ENCODE measurements around the gene VSX1.

Gene VSX1

DNA sequence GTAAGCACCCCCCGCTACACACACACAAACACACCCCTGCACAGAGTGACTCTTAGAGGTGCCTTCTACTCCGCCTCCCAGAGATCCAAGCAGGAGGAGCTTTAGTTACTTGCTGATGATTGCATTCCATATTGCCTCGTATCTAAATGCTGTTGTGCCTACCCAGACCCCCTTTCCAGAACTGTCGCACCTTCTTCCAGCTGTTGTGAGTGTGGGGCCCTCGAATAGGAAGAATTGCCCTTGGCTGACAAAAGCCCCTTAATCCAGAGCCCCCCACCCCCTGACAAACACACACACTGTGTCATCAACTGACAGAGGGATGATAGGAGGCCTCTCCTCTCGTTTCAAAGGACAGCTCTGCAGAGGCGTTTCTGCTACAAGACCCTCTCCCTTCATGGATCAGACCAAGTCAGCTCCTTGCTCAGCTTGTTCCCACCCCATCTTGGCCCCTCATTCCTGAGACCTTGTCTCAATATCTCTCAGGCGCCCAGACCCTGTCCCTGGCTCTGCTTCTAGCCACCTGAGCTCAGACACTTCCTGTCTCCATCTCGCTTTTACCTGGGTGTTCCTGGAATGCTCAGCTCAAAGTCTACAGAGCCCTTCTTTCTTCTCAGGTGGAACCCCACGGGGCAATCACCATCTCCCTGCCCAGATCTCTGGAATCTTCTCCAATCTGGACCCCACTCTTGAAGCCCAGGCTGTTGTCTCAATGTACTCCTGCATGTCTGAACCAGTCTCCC is 4.0 kb upstream of the VSX1 start:
- no peak for DNase-seq

DNA sequence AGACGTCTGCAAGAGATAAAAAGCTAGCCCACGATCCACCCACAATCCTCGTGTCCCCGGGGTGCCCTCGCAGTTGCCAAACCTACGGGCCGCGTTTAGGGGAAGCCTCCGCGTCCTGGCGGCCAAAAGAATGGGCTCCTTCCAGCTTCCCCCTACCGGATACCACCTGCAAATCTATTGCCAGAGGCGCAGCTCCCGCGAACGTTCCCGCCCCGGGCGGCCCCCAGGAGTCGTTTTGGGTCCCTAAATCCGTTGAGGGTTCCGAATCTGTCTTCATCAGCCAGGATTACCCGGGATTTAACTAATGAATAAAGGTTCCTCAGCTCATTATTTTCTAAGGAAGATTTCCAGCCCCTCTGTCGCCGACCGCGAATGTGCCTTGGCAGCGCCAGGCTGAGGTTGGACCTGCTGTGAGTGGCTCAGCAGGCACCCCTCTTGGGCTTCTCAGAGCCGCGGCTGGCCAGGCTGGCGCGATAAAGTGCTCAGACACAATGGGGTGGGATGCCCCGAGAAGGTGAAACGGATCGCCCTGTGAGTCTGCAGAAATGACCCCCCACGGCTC is 2.8 kb upstream of the VSX1 start:
- no peak for DNase-seq

DNA sequence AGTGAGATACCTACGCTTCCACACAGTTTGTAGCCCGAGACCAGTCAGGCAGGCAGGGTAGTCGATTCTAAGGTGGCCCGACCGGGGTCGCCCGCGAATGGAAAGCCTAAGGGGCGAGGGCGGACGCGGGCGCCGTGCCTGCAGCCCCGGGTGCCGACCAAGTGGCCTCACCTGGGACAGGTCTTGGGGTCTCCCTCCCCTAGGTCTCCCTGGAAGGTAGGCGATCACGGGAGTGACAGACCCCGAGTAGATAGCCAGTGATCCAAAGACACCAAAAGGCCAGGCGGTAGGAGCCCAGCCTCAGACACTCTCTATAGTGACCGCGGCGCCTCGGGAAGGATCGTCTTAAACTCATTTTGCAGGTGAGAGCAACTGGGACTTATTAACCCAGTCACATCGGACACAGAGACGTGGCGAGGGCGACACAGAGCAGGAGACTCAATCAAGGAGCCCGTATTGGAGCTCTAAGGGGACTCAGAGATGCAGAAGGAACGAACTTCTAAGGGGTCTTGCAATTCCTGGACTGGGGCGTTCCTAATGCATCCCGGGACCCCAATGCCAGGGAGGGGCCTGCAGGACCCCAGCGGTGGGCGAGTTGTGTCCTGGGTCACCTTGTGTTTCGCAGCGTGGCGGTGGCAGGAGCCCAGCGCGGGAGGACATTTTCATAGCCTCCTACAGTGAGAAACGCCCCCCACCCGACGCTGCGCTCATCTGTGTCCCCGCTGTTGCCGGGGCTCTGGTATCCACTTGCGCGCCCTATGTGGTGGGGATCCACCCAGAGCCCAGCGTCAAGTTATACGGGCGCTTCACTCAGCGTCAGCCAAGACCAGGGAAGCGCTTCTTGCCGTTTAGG is 2.1 kb upstream of the VSX1 start:
- DNase-seq: peak; percentile 53

DNA sequence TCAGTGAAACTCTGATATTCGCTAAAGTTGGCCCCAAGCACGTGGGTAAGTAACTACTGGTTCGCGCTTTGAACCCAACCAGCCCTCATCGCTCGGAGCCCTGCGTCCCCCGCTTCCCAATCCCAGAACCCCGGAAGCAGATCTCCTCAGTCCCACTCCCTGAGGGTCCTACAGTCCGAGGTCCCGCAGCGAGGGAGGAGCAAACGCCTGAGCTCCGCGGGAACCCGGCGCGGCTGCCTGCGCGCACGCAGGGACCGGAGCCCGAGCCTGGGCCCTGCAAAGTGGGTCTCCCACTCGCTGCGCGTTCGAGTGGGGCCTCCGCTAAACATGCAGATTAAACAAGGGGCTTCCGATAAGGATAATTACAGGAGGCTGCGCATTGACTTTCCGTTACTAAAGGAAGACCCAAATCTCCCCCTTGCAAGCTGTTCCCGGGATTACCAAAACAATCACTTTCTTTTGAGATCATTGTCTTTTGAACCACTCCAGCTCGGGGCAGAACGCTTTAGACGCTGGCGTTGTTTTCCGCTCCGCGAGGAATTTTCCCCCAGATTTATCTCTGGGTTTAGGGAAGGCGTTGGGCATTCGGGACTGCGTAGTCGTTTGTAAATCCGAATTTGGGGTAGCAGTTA is 1.3 kb upstream of the VSX1 start:
- no peak for DNase-seq

DNA sequence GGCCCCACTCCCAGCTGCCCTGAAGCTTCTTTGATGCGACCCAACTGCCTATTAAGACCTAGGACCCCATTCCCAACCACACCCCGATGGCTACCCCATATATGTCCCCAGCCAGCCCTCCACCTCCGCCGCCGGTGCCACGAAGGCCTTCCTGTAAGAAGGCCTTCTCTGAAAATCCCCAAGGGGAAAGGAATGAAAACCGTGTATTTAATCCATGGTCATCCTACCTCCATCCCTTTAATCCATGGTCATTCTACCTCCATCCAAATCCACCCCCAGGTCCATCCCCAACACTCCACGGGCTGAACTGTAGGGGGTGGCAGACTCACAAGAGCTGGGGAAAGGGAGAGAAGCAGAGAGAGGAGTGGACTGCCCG is 545 bp upstream of the VSX1 start:
- DNase-seq: no peak

DNA sequence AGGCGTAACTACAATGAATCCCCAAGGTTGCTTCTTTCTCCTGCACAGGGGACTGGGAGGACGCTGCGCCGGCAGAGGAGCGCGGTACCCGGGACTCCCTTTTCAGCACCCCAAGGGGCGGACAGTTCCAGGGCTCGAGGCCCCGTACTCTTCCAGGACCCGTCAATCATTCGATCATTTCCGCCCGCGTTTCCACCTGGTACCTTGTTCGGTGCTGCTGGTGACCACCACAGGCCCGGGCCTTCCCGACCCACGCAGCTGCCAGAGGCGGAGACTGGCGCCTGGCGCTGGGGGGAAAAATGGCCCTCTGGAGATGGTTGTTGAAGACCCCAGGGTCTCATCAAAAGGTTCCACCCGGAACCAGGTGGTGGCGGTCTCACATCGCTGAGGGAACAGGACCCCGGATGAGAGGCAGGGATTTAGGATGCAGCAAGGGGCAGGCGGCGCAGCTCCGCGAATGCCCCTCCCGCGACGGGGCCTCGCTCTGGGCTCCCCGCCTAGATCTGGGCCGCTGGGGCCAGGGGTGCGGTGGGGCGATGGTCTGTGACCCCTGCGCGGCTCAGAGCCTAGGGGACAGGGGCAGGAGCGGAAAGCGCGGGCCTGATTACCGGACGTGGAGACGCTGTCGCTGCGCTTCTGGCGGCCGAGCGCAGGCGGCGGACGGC is 744 bp downstream of the VSX1 start:
- DNase-seq: no peak

DNA sequence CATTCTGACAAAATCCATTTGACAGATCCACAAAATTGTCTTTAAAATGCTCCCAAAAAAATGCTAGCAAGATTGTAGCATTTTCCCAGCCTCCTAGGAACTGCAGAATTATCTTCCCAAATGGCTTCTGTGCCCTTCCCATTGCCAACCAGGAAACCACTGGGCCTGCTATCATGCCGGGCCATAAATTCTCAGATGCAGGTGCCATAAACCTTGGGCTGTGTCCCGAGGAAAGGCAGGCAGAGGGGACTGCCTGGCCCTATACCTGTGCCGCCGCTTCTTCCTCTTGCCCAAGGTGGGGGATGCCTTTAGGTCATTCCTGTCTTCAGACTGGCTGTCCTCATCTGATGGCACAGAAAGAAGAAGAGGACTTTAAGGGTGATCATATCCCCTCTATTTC is 2.8 kb downstream of the VSX1 start:
- no peak for DNase-seq

DNA sequence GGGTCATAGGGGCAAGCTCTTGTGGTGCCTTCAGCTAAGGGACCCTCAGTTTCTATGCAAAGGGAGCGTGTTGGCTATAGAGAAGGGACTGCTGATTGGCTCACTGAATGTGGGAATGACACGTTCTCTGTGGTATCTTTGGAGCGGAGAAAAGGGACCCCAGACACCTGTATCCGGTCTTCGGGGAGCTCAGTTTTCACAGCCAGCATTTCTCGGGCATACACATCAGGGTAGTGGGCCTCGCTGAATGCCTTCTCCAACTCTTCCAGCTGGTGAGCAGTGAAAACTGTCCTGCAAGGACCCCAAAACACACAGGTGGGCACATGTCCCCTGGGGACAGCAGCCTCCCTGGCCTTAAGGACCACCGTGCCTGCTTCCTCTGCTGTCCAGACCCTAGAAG is 3.3 kb downstream of the VSX1 start:
- DNase-seq: no peak

DNA sequence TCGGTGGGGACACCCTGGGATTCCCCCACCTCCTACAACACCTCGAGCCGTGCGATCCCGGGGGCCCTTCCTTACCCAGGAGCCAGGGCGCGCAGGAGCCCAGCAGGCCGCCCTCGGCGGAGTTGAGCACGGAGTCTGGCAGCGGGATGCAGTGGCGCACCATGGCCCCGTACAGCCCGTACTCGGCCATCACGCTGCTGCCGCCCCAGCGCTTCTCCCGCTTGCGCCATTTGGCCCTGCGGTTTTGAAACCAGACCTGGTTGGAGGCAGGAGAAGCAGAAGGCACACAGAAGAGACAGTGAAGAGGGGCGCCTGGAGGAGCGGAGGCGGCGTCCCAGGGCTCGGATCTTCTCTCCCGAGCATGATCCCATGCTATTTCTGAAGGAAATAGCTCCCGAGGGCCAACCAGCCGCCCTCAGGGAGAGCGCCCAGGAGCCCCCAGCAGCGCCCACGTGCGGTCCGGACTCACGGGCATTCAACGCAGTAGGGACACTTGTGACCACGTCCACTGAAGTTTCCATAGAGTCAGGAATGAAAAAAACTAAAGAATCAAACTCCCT is 4.3 kb downstream of the VSX1 start:
- DNase-seq: no peak

DNA sequence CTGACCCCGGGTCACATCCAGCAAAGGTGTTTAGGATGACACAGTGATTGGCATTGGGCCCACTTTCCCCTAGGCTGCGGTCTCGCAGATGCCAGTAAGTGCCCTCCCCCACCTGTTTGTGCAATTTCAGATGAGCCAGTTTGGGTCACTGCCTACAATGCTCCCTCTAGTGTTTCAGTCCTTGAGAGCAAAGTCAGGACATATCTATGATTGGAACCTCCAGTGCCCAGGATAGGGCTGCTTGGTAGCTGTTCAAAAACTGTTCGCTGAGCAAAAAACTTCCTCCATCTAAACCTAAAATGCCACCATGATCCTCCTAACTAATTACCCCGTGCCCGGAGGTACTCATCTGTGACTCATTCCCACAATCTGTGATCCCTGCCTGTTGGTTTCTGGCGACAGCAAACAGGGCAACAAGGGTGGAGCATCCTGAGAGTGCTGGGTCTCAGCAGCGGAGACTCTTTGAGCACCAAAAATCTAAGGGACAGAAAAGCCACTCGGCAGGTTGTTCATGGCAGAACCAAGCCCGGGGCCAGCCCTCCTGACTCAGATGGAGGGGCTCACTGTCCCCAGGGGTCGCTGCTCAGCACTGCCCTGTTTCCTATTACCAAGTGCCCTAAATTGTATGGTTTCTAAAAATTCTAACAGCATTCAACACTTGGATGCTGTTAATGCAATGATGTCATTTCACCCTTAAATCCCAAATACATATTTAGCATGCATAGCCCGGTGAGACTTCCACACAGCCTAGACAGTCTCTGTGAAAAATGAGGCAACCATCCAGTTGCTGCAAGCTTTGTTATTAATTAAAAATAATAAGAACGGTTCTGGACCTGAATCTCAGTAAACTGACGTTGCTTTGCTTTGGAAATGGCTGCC is 5.0 kb downstream of the VSX1 start:
- DNase-seq: peak; percentile 25

DNA sequence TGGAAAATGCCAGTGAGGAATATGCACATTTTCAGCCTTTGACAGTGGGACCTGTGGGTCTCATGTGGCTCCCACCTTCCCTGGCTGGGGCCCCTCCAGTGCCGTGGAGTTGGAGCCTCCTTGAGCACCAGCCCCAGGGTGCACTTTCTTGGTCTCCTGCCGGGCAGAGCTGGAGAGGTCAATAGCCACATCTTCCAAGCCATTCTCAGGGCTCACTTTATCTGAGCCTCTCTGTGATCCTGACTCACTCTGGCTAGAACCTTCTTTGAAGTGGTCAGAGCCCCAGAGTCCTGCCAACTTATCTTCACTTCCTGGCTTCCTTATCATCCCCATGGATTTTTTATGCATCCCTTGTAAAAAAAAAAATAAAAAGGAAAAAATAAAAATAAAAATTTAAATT is 5.7 kb downstream of the VSX1 start:
- DNase-seq: no peak

DNA sequence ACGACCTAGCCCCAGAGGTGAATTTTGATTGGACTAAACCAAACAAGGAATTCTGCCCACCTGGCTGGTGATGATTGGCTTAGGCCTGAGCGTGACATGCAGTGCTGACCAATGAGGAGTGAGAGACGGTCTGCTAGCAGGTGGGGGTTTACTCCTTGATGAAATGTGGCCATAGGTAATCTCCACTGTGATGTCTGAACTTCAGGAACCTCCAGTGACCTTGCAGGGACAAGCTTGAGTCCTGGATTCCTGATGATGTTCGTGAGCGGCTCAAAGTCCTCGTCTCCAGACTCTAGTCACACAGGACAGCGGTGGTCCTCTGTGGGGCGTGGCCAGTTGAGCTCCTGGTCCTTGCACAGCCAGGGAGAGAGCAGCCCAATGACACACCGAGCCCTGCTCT is 8.4 kb downstream of the VSX1 start:
- no peak for DNase-seq

DNA sequence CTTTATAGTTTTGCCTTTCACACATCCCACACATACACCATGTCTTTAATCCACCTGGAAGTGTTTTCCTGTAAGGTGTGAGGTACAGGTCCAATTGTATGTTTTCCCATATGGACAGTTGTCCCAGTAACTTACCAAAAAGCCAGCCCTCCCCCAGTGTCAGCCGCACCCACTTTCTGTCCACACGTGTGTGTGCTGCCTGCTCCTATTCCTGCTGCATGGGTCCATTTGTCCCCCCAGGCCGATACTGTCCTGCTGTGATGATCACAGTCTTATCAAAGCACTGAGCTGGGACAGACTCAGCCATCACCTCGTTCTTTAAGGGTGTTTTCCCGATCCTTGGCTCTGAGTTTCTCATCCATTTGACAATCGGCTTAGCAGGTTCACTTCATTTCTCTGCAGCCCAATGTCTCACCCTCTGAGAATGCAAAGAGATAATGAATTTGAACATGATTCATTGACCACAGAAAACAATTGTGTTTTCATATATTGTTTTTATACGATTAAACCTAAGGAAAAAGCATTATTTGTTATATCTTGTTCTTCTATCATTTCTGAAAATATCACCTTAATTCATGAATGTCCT is 9.6 kb downstream of the VSX1 start:
- no peak for DNase-seq

DNA sequence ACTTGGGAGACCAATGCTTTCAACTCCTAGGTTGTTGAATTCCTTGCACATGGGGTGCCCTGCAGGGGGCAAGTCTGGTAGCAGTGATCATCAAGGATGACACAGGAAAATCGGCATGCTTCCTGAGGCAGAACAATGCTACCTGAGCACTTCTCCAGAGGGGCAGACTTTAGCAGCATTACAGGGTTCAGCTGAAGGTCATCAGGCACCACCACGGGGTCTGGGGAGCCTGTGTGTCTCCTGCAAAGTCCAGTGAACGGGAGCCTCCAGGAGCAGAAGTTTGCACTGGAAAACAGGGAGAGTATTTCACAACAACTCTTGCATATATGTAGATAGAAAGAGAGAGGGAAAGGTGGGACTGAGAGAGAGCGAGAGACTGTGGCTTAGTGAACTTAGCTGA is 10.2 kb downstream of the VSX1 start:
- DNase-seq: no peak

DNA sequence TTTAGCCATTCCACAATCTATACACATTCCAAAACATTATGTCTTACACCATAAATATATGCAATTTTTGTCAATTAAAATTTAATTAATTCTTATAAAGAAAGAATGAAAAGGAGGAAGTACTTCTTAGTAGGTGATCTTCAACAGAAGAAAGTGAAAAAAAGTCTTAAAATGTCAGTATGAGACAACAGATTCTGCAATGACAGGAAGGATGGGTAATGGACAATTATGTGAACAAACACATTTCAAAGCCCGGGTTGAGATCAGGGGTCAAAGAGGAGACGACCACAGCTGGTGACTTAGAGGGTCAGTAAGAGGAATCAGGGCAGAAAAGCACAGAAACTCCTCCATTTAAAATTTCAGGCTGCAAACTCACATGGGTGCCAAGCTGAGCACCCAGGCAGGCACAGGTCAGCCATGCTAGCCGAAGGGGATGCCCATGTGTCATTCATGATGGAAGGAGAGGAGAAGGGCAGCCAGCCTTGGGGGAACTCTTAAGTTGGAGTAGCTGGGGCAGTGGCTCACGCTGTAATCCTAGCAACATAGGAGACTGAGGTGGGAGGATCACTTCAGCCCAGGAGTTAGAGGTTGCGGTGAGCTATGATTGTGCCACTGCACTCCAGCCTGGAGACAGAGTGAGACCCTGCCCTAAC is 11.0 kb downstream of the VSX1 start:
- no peak for DNase-seq

DNA sequence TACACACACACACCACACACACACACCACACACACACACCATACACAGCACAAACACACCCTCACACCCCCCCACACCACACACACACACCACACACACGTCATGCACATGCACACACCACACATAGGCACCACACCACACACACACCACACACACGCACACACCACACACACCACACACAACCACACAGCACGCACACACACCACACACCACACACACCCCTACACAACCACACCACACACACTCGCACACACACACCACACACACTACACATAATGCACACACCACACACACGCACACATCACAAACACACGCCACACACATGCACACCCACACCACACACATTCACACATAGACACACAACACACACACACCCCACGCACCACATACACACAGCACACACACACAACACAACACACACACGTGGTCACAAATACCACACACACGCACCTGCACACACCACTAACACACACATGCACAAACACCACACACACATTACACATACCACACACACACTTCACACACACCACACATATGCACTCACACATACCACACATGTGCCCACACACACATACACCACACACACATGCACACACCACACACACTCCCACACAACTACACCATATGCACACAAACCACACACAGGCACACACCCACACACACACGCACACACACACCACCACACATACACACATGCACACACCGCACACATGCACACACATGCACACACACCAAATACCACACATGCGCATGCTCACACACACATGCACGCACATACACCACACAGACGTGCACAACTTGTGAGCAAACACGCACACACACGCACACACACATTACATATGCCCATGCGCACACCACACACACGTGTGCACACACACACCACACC is 14.6 kb downstream of the VSX1 start:
- no peak for DNase-seq

DNA sequence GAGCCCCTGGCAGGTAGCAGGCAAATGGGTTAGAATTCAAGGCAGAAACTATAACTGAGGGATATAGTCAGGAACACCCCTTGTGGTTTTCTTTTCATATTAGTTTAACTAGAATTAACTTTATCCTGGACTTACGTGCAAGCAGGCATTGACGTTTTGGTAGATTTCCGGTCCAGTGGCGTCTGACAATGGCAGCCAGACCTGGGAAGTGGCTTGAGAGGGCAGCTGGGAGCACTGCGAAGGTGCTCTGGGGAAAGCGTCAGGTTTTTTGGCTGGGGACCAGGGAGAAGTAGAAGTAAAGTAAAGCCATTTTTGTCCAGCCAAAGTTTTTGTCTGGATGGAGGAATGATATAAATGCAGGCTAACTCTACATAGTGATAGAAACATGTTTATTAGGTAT is 15.6 kb downstream of the VSX1 start:
- DNase-seq: no peak

DNA sequence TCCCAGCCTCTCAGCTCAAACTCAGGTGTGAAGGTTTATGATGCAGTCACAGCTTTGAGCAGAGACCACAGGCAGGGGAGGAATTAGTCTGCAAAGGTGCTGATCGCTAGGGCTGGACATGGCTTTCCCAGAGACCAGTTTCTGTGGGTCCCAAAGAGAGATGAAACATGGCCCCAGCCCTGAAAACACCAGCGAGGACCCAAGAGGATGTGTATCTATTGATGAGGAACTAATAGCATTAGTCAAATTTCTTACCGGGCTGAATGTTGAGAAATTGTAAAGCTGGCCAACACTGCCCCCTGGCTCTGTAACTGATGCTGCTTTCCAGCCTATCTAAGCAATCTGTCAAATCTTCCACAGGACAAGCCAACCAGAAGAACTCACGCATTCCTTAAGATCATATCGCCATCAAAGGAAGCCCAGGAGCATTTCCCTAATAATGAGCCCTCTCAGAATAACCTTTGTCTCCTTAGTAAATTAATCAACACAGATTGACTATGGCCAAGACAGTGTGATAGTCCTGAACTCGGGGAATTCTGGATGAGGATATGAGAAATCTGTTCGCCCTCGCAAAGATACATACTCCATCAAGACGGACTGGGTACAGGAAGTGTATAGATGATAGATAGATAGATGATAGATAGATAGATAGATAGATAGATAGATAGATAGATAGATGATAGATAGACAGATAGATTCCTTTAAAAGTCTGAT is 16.2 kb downstream of the VSX1 start:
- peak; percentile 70 for DNase-seq

DNA sequence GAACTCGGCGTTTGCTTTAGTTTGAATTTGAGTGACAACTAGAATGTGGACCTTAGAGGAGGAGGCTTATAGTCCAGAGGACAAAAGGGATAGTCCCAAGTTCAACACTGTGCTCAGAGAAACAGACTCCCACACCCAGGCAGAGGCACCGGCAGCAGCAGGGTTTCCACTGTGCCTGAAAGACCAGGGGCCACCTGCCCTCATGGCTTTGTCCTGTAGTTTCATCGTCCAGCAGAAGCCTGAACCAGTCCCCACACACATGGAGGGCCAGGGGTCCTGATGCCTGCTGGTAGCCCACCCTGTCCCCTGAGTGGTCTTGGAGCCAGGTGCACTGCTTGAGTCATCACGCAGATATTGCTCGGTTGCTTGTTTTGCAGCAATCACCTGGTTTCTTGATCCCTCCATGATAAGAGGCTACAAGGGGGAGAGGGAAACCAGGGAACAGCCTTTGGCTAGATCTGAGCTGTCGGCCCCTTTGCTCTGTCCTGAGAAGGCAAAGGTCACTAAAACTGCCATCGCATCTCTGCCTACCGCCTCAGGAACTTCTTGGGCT is 16.8 kb downstream of the VSX1 start:
- DNase-seq: no peak
